Cardiac fibroblast (primary cell): ENCODE data around the gene CNMD.

Experiments
- DNase-seq, 2 donors: peaks; one replicate each; pipeline versions ENCODE4 v3.0.0 to v3.0.0-alpha.2; 2010; ENCODE audit warnings: low read depth in 2 of 2
- H3K4me3 ChIP-seq, 2 donors: replicated peaks in 1 of 2; 1 replicate in 1 of 2; 2 replicates in 1 of 2; pipeline ENCODE4 v1.5.1; 2011; ENCODE audit warnings: low read depth in 2 of 2, low read length in 2 of 2, mild to moderate bottlenecking in 2 of 2, moderate library complexity in 1 of 2
- CTCF ChIP-seq: IDR thresholded peaks from one replicate; pipeline ENCODE4 v1.5.1; 2011; ENCODE audit warnings: low read depth, mild to moderate bottlenecking, low read length, inconsistent platforms

Gene CNMD

GRCh38 chr13:52783943-52784342 lies 44.3 kb upstream of the CNMD start:
- no peak for TF ChIP-seq CTCF
- no peak overlapping the region for H3K4me3 ChIP-seq
- no peak for DNase-seq

- TF ChIP-seq CTCF = no peak
- no peak overlapping the region for H3K4me3 ChIP-seq
- no peak for DNase-seq
Observed at GRCh38 chr13:52782471-52783448, 43.1 kb upstream of the CNMD start.

GRCh38 chr13:52780611-52781010 lies 41.0 kb upstream of the CNMD start:
- no peak overlapping the region for H3K4me3 ChIP-seq
- no peak for DNase-seq
- no peak for TF ChIP-seq CTCF

GRCh38 chr13:52780092-52780491 lies 40.5 kb upstream of the CNMD start:
- DNase-seq = no peak
- H3K4me3 ChIP-seq = no peak overlapping the region
- no peak for TF ChIP-seq CTCF

GRCh38 chr13:52779103-52779502 lies 39.5 kb upstream of the CNMD start:
- no peak for TF ChIP-seq CTCF
- no peak overlapping the region for H3K4me3 ChIP-seq
- DNase-seq = no peak

GRCh38 chr13:52776726-52777125 lies 37.1 kb upstream of the CNMD start:
- no peak for DNase-seq
- H3K4me3 ChIP-seq = no peak overlapping the region
- no peak for TF ChIP-seq CTCF

GRCh38 chr13:52775511-52775910 lies 35.9 kb upstream of the CNMD start:
- no peak for DNase-seq
- TF ChIP-seq CTCF = no peak

More at GRCh38 chr13:52775511-52775910, 35.9 kb upstream of the CNMD start:
- H3K4me3 ChIP-seq = no peak overlapping the region
